ENCODE measurements around the gene ZFP57. TPM values are rescaled to one million over a fixed set of nuclear protein-coding genes. Genes with fewer than 3 reads are reported as not detected.
"Not testable (repeated sequence)": the region's sequence is repeated elsewhere in the genome, so short reads cannot be mapped to it uniquely, and the experiment has no call there.

ZFP57 gene
- total and polyA plus RNA-seq, 2 experiments from 2014 or later, result not detected

GRCh38 chr6:29674008-29674407, 6.9 kb downstream of the ZFP57 start:
- 91% methylated on average over 5 of the region's 5 CpGs for WGBS (ENCODE audit: low lambda C conversion rate, missing lambda C conversion rate)

DNA sequence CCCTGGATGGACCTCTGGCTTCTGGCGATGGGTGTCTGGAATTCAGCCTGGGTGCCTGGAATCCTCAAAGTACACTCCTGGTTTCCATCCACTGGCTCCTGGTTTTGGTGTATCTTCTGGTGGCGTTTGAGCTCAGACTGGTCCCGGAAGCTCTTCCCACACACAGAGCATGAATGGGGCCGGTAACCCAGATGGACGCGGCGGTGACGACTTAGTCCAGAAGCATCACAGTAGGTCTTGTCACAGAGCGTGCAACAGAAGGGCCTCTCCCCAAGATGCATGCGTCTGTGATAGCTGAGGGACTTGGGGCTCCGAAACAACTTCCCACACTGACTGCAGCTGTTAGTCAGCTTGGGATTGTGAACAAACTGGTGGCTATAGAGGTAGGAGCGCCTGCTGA, 7.8 kb downstream of the ZFP57 start:
- Histone ChIP-seq H3K9me2 (replicated peaks; ENCODE audit: insufficient read depth) (no peaks in the 10 kb centered on the region), H2AFZ (no peak overlapping the region)
- WGBS (ENCODE audit: low lambda C conversion rate, missing lambda C conversion rate), result 92% methylated on average over 12 of the region's 12 CpGs

More at GRCh38 chr6:29674008-29674407, 6.9 kb downstream of the ZFP57 start:
- no peak for TF ChIP-seq EZH2 (IDR thresholded peaks at IDR 0.05; ENCODE audit: borderline replicate concordance)
- H4K20me1 ChIP-seq (ENCODE audit: insufficient read depth, poor library complexity, severe bottlenecking), result no peaks in the 10 kb centered on the region
- no peaks in the 10 kb centered on the region for H3K9me3 ChIP-seq (ENCODE audit: low read depth)
- H3K9me2 ChIP-seq (replicated peaks; ENCODE audit: insufficient read depth), result no peaks in the 10 kb centered on the region
- H3K4me1 ChIP-seq (ENCODE audit: insufficient read depth), result no peaks in the 10 kb centered on the region
- no peak overlapping the region for H3K4me3 ChIP-seq
- peaks cover 4% of the 10 kb centered on the region for H3K27me3 ChIP-seq
- DNase-seq (ENCODE audit: low spot score), result no peak
- H3K4me2 ChIP-seq, result no peak overlapping the region
- H3K27ac ChIP-seq, result no peak overlapping the region
- no peaks in the 10 kb centered on the region for H3K36me3 ChIP-seq (replicated peaks; ENCODE audit: insufficient read depth, low read depth)
- no peaks in the 10 kb centered on the region for H3K79me2 ChIP-seq
- no peak overlapping the region for H2AFZ ChIP-seq

GRCh38 chr6:29672116-29672515, 8.8 kb downstream of the ZFP57 start:
- WGBS (ENCODE audit: low lambda C conversion rate, missing lambda C conversion rate), result 86% methylated on average over 5 of the region's 5 CpGs
- not testable (repeated sequence) for H3K27ac ChIP-seq; H4K20me1 ChIP-seq (ENCODE audit: insufficient read depth, poor library complexity, severe bottlenecking); H2AFZ ChIP-seq; H3K4me3 ChIP-seq; H3K9me3 ChIP-seq (ENCODE audit: low read depth); DNase-seq (ENCODE audit: low spot score); H3K4me1 ChIP-seq (ENCODE audit: insufficient read depth); H3K9me2 ChIP-seq (replicated peaks; ENCODE audit: insufficient read depth); H3K79me2 ChIP-seq; H3K36me3 ChIP-seq (replicated peaks; ENCODE audit: insufficient read depth, low read depth); H3K4me2 ChIP-seq
- peaks cover 12% of the 10 kb centered on the region for H3K27me3 ChIP-seq

More for the DNA sequence above, 7.8 kb downstream of the ZFP57 start:
- no peak for DNase-seq (ENCODE audit: low spot score)
- Histone ChIP-seq H3K9me3 (ENCODE audit: low read depth) (no peaks in the 10 kb centered on the region), H3K27me3 (peaks cover 9% of the 10 kb centered on the region), H4K20me1 (ENCODE audit: insufficient read depth, poor library complexity, severe bottlenecking) (no peaks in the 10 kb centered on the region), H3K79me2 (no peaks in the 10 kb centered on the region), H3K36me3 (replicated peaks; ENCODE audit: insufficient read depth, low read depth) (no peaks in the 10 kb centered on the region), H3K4me3 (no peak overlapping the region), H3K27ac (no peak overlapping the region), H3K4me1 (ENCODE audit: insufficient read depth) (no peaks in the 10 kb centered on the region), H3K4me2 (no peak overlapping the region)
- TF ChIP-seq, protein P1, sequence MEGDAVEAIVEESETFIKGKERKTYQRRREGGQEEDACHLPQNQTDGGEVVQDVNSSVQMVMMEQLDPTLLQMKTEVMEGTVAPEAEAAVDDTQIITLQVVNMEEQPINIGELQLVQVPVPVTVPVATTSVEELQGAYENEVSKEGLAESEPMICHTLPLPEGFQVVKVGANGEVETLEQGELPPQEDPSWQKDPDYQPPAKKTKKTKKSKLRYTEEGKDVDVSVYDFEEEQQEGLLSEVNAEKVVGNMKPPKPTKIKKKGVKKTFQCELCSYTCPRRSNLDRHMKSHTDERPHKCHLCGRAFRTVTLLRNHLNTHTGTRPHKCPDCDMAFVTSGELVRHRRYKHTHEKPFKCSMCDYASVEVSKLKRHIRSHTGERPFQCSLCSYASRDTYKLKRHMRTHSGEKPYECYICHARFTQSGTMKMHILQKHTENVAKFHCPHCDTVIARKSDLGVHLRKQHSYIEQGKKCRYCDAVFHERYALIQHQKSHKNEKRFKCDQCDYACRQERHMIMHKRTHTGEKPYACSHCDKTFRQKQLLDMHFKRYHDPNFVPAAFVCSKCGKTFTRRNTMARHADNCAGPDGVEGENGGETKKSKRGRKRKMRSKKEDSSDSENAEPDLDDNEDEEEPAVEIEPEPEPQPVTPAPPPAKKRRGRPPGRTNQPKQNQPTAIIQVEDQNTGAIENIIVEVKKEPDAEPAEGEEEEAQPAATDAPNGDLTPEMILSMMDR (IDR thresholded peaks at IDR 0.05; ENCODE audit: poor library complexity), result no peak
- no peak for TF ChIP-seq EZH2 (IDR thresholded peaks at IDR 0.05; ENCODE audit: borderline replicate concordance)
- no peak for TF ChIP-seq EZH2phosphoT487 (IDR thresholded peaks at IDR 0.05; ENCODE audit: low read depth, severe bottlenecking, unreplicated experiment)

- H3K79me2 ChIP-seq, result no peaks in the 10 kb centered on the region
- no peaks in the 10 kb centered on the region for H4K20me1 ChIP-seq (ENCODE audit: insufficient read depth, poor library complexity, severe bottlenecking)
- no peak for DNase-seq (ENCODE audit: low spot score)
- TF ChIP-seq, protein P1 (IDR thresholded peaks at IDR 0.05; ENCODE audit: poor library complexity), result no peak
- TF ChIP-seq EZH2 (IDR thresholded peaks at IDR 0.05; ENCODE audit: borderline replicate concordance) (no peak), EZH2phosphoT487 (IDR thresholded peaks at IDR 0.05; ENCODE audit: low read depth, severe bottlenecking, unreplicated experiment) (no peak)
- WGBS (ENCODE audit: low lambda C conversion rate, missing lambda C conversion rate), result 75% methylated on average over 1 of the region's 1 CpG
- no peak overlapping the region for H2AFZ ChIP-seq
- H3K4me2 ChIP-seq, result no peak overlapping the region
- H3K9me3 ChIP-seq (ENCODE audit: low read depth), result no peaks in the 10 kb centered on the region
- H3K9me2 ChIP-seq (replicated peaks; ENCODE audit: insufficient read depth), result no peaks in the 10 kb centered on the region
- no peak overlapping the region for H3K27ac ChIP-seq
- H3K27me3 ChIP-seq, result peaks cover 23% of the 10 kb centered on the region
- H3K36me3 ChIP-seq (replicated peaks; ENCODE audit: insufficient read depth, low read depth), result no peaks in the 10 kb centered on the region
- H3K4me3 ChIP-seq, result no peak overlapping the region
- H3K4me1 ChIP-seq (ENCODE audit: insufficient read depth), result no peaks in the 10 kb centered on the region
These were observed 9.9 kb downstream of the ZFP57 start for GRCh38 chr6:29671026-29671425.
